ENCODE data around the gene ZFPM1.

Gene ZFPM1

DNA sequence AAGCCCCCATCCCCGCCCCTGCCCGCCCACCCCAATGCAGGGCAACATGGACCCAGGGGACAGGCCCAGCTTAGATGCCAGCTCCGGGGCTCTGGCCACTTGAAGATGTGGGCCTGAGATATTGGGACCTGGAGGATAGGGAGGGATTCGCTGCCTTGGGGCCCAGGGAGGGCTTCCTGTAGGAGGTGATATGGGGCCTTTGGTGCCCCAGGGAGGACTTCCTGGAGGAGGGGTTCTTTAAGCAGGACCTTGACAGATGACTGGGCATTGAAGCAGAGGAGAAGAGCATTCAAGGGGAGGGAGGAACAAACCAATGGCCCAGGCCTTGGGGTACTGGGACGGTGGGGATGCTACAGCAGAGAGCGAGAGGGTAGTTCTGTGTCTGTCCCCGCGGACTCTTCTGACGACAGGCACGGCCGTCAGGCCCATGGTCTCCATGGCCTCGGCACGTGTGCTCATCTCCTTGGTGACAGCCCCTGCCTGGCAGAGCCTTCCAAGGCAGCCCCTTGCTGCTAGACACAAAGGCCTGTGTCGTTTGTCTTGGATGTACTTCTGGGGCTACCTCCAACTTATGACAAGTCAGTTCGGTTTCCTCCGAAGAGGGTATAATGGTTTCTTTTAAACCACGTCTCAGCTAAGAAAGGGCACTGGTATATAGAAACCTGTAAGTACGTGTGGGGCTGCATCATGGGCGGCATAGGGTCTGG lies 61.6 kb downstream of the ZFPM1 start:
- no peaks in the 10 kb centered on the region for H3K27me3 ChIP-seq (ENCODE audit: low read length)
- no peaks in the 10 kb centered on the region for H3K36me3 ChIP-seq (ENCODE audit: low read length)
- TF ChIP-seq EZH2phosphoT487 (conservative IDR thresholded peaks at IDR 0.05; ENCODE audit: low read length) = no peak
- TF ChIP-seq, protein P1, sequence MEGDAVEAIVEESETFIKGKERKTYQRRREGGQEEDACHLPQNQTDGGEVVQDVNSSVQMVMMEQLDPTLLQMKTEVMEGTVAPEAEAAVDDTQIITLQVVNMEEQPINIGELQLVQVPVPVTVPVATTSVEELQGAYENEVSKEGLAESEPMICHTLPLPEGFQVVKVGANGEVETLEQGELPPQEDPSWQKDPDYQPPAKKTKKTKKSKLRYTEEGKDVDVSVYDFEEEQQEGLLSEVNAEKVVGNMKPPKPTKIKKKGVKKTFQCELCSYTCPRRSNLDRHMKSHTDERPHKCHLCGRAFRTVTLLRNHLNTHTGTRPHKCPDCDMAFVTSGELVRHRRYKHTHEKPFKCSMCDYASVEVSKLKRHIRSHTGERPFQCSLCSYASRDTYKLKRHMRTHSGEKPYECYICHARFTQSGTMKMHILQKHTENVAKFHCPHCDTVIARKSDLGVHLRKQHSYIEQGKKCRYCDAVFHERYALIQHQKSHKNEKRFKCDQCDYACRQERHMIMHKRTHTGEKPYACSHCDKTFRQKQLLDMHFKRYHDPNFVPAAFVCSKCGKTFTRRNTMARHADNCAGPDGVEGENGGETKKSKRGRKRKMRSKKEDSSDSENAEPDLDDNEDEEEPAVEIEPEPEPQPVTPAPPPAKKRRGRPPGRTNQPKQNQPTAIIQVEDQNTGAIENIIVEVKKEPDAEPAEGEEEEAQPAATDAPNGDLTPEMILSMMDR (IDR thresholded peaks at IDR 0.05; ENCODE audit: insufficient read depth, low read length, poor library complexity, severe bottlenecking) = no peak
- no peaks in the 10 kb centered on the region for H3K9me2 ChIP-seq (replicated peaks; ENCODE audit: insufficient read depth, low read length)
- no peak overlapping the region for H2AFZ ChIP-seq (ENCODE audit: low read depth, low read length, severe bottlenecking)
- no peak overlapping the region for H3K27ac ChIP-seq (ENCODE audit: low read depth, low read length)
- no peak overlapping the region for H3K4me3 ChIP-seq (ENCODE audit: insufficient read depth, low read length, poor library complexity, severe bottlenecking)
- no peaks in the 10 kb centered on the region for H4K20me1 ChIP-seq (ENCODE audit: low read depth, low read length)
- no peaks in the 10 kb centered on the region for H3K79me2 ChIP-seq (ENCODE audit: insufficient read depth, low read length)
- no peaks in the 10 kb centered on the region for H3F3A ChIP-seq (ENCODE audit: insufficient read depth)
- H3K9me3 ChIP-seq (ENCODE audit: insufficient read depth, low read length) = no peaks in the 10 kb centered on the region
- no peak overlapping the region for H3K4me2 ChIP-seq (ENCODE audit: low read depth, low read length, poor library complexity, severe bottlenecking)
- H3K9ac ChIP-seq (ENCODE audit: low read length) = no peak overlapping the region

DNA sequence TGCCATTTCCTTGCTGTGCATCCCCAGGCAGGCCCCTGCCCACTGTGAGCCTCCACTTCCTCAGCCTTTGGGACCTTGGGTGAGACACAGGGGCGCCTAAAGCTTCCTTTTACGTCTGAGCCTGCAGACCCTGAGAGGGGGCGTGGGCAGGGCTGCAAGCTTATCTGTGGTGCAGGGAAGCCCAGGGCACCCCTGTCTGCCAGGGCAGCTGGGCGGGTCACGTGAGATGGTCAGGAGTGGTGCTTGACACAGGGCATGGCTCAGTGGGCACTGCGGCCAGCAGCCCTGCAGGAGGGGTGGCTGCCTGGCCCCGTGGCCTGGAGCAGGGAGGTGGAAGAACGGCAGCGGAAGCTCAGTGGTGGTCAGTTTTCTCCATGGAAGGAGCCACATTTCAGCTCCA lies 62.3 kb downstream of the ZFPM1 start:
- TF ChIP-seq, protein P1 (IDR thresholded peaks at IDR 0.05; ENCODE audit: insufficient read depth, low read length, poor library complexity, severe bottlenecking) = no peak
- TF ChIP-seq EZH2phosphoT487 (conservative IDR thresholded peaks at IDR 0.05; ENCODE audit: low read length) = no peak
- H3K27ac ChIP-seq (ENCODE audit: low read depth, low read length) = no peak overlapping the region
- H3K9me3 ChIP-seq (ENCODE audit: insufficient read depth, low read length) = no peaks in the 10 kb centered on the region
- no peaks in the 10 kb centered on the region for H3K9me2 ChIP-seq (replicated peaks; ENCODE audit: insufficient read depth, low read length)
- H2AFZ ChIP-seq (ENCODE audit: low read depth, low read length, severe bottlenecking) = no peak overlapping the region
- H4K20me1 ChIP-seq (ENCODE audit: low read depth, low read length) = no peaks in the 10 kb centered on the region
- no peaks in the 10 kb centered on the region for H3K79me2 ChIP-seq (ENCODE audit: insufficient read depth, low read length)
- no peak overlapping the region for H3K4me3 ChIP-seq (ENCODE audit: insufficient read depth, low read length, poor library complexity, severe bottlenecking)
- no peak overlapping the region for H3K4me2 ChIP-seq (ENCODE audit: low read depth, low read length, poor library complexity, severe bottlenecking)
- H3K9ac ChIP-seq (ENCODE audit: low read length) = no peak overlapping the region
- H3F3A ChIP-seq (ENCODE audit: insufficient read depth) = no peaks in the 10 kb centered on the region
- H3K36me3 ChIP-seq (ENCODE audit: low read length) = no peaks in the 10 kb centered on the region
- H3K27me3 ChIP-seq (ENCODE audit: low read length) = no peaks in the 10 kb centered on the region

DNA sequence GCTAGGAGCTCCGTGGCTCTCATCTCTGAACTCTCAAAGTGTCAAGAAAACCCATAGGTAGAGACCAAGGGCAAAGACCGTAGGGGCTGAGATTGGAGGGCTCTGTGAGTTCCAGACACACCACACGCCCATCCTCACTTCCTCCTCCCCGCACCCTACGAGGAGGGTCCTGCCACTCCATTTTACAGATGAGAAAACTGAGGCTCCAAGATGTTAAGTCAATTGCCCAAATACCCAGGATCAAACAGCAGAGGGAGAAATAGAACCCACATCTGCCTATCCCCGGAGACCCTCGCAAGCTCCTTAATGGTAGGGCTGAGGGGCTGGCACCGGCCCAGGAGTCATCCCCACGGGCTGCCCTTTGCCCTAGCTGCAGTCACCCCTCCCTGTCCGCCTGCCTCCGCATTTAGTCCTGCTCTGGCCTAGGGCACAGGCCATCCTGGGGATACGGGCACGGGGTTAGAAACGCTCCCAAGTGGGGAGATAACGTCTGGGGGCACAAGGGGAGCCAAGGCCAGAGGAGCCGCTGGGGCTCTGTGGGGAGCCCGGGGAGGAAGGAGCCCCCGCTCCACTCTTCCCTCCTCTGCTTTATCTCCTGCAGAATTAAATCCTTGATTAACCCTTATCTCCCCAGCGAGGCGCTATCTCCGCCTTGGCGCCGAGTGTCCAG lies 63.0 kb downstream of the ZFPM1 start:
- H3K4me3 ChIP-seq (ENCODE audit: insufficient read depth, low read length, poor library complexity, severe bottlenecking) = no peak overlapping the region
- TF ChIP-seq, protein P1 (IDR thresholded peaks at IDR 0.05; ENCODE audit: insufficient read depth, low read length, poor library complexity, severe bottlenecking) = no peak
- no peak for TF ChIP-seq EZH2phosphoT487 (conservative IDR thresholded peaks at IDR 0.05; ENCODE audit: low read length)
- H3F3A ChIP-seq (ENCODE audit: insufficient read depth) = no peaks in the 10 kb centered on the region
- H3K79me2 ChIP-seq (ENCODE audit: insufficient read depth, low read length) = no peaks in the 10 kb centered on the region
- no peak overlapping the region for H3K4me2 ChIP-seq (ENCODE audit: low read depth, low read length, poor library complexity, severe bottlenecking)
- H3K36me3 ChIP-seq (ENCODE audit: low read length) = no peaks in the 10 kb centered on the region
- no peak overlapping the region for H3K9ac ChIP-seq (ENCODE audit: low read length)
- H3K27me3 ChIP-seq (ENCODE audit: low read length) = no peaks in the 10 kb centered on the region
- H3K27ac ChIP-seq (ENCODE audit: low read depth, low read length) = no peak overlapping the region
- H3K9me3 ChIP-seq (ENCODE audit: insufficient read depth, low read length) = no peaks in the 10 kb centered on the region
- no peaks in the 10 kb centered on the region for H3K9me2 ChIP-seq (replicated peaks; ENCODE audit: insufficient read depth, low read length)
- H2AFZ ChIP-seq (ENCODE audit: low read depth, low read length, severe bottlenecking) = no peak overlapping the region
- no peaks in the 10 kb centered on the region for H4K20me1 ChIP-seq (ENCODE audit: low read depth, low read length)

Data from SU-DHL-6 (cell line).